OCI-LY7 (cell line): ENCODE data around the gene MYL6. TPM values are rescaled to one million over a fixed set of nuclear protein-coding genes. Genes with fewer than 3 reads are reported as not detected.

Experiments used
- BruUV-seq: library from RNA; stranded (reverse); fragments of 400-500 nt; replicated peaks from 2 replicates; lab custom pipeline; 2021; lab: Mats Ljungman, UMichigan
- CTCF ChIA-PET: fragments of 300-600 bp; sonication (Branson Sonifier 250); formaldehyde crosslinking; loops from one replicate; lab custom pipeline; 2022; ENCODE audit warnings: antibody characterized with exemption; ENCODE audit not compliant: unreplicated experiment; lab: Charles Lee
- POLR2A ChIA-PET: fragments of 300-600 bp; sonication (Branson Sonifier 250); formaldehyde crosslinking; loops from one replicate; lab custom pipeline; 2022; ENCODE audit warnings: antibody characterized with exemption; lab: Charles Lee
- DNase-seq: peaks from one replicate; pipeline ENCODE4 v3.0.0-alpha.2; 2015; ENCODE audit warnings: low spot score
- H2AFZ ChIP-seq: fragments of 200-600 bp; sonication (generic), shearing (Covaris generic); 2 replicates; pipeline ENCODE4 v1.6.1; 2014; ENCODE audit warnings: mild to moderate bottlenecking, antibody characterized with exemption, low read length, moderate library complexity
- H3K27ac ChIP-seq: fragments of 200-600 bp; sonication (generic); 2 replicates; pipeline ENCODE4 v1.5.1; 2014; ENCODE audit warnings: mixed run types, low read depth, mild to moderate bottlenecking, moderate library complexity, low read length, inconsistent platforms; ENCODE audit not compliant: poor library complexity, severe bottlenecking
- H3K36me3 ChIP-seq: fragments of 200-600 bp; sonication (generic); 2 replicates; pipeline ENCODE4 v1.6.1; 2014; ENCODE audit warnings: mild to moderate bottlenecking, antibody characterized with exemption, low read length, moderate library complexity, mixed read lengths; ENCODE audit not compliant: insufficient read depth
- H3K4me1 ChIP-seq: fragments of 200-600 bp; sonication (generic); 2 replicates; pipeline ENCODE4 v1.5.1; 2014; ENCODE audit warnings: mild to moderate bottlenecking, low read length; ENCODE audit not compliant: insufficient read depth, poor library complexity, severe bottlenecking
- H3K4me2 ChIP-seq: fragments of 200-600 bp; sonication (generic); 2 replicates; pipeline ENCODE4 v1.6.1; 2014; ENCODE audit warnings: mild to moderate bottlenecking, low read length
- H3K4me3 ChIP-seq: fragments of 200-600 bp; sonication (generic); 2 replicates; pipeline ENCODE4 v1.5.1; 2014; ENCODE audit warnings: mild to moderate bottlenecking, low read depth, low read length; ENCODE audit not compliant: poor library complexity, severe bottlenecking
- H3K79me2 ChIP-seq: fragments of 200-600 bp; sonication (generic); 2 replicates; pipeline ENCODE4 v1.6.1; 2016; ENCODE audit warnings: low read depth, mild to moderate bottlenecking, low read length, moderate library complexity, mixed read lengths; ENCODE audit not compliant: insufficient read depth
- H3K9me2 ChIP-seq: fragments of 200-600 bp; sonication (generic); 2 replicates; pipeline ENCODE4 v1.6.1; 2016; ENCODE audit warnings: mild to moderate bottlenecking, low read length, mixed read lengths; ENCODE audit not compliant: insufficient read depth
- H3K9me3 ChIP-seq: fragments of 200-600 bp; sonication (generic); 2 replicates; pipeline ENCODE4 v1.6.1; 2014; ENCODE audit warnings: mild to moderate bottlenecking, mixed run types, low read length, mixed read lengths
- H4K20me1 ChIP-seq: fragments of 200-600 bp; sonication (generic); 2 replicates; pipeline ENCODE4 v1.6.1; 2014; ENCODE audit warnings: mild to moderate bottlenecking, antibody characterized with exemption, low read length, moderate library complexity, mixed read lengths; ENCODE audit not compliant: insufficient read depth
- CTCF ChIP-seq: fragments of 200-600 bp; sonication (generic); conservative IDR thresholded peaks from 2 replicates; pipeline ENCODE4 v1.5.1; 2014; ENCODE audit warnings: mild to moderate bottlenecking, antibody characterized with exemption, low read length, moderate library complexity, mixed read lengths
- EZH2phosphoT487 ChIP-seq: fragments of 200-600 bp; sonication (generic); IDR thresholded peaks from 2 replicates; pipeline ENCODE4 v1.6.1; 2018; ENCODE audit warnings: low read depth, borderline replicate concordance, mild to moderate bottlenecking, mixed run types, antibody characterized with exemption, low read length, moderate library complexity, mixed read lengths
- intact Hi-C: fragments of 100-400 bp; cut with micrococcal nuclease; formaldehyde crosslinking; loops from one replicate; pipeline ENCODE4 v1.10.0; 2022; ENCODE audit not compliant: unreplicated experiment
- total RNA-seq, 2 experiments: library from RNA; depleted of rRNA in 1 of 2; stranded (reverse); fragments of >200 nt in 1 of 2; shearing (Covaris generic) in 1 of 2; gene quantifications; 2 replicates each; pipeline ENCODE4 v1.2.3, GENCODE V29; 2014 to 2022

Gene MYL6
- total RNA-seq, 2 experiments from 2014 or later = 468 to 574 TPM

DNA sequence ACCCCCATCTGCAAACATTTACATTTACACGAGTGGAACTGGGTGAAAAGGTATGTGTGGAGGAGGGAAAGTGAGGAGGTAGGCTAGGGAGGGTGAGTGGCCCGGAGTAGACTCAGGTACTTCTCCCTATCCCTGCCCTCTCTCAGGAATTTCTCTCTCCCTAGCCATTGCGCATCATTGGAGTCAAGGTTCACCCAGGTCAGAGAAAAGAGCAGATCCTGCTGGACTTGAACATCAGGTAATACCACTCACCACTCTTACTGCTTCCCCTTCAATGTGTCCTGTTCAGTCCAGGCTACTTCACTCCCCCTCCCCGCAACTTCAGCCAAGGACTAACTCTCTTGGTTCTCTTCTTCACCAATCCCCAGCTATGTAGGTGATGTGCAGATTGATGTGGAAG is 27.3 kb upstream of the MYL6 start:
- BruUV-seq = no TSS peak
- Histone ChIP-seq H3K4me1 (peaks cover 26% of the 10 kb centered on the region), H3K36me3 (peaks cover 58% of the 10 kb centered on the region), H3K4me3 (no peak overlapping the region), H3K79me2 (peaks cover 18% of the 10 kb centered on the region; the same call in 1 of the 2 replicates), H4K20me1 (no peaks in the 10 kb centered on the region), H2AFZ (no peak overlapping the region), H3K4me2 (no peak overlapping the region), H3K9me2 (no peaks in the 10 kb centered on the region), H3K27ac (no peak overlapping the region), H3K9me3 (0 out of 2 replicates have a peak, but pooled peaks cover 10% of the 10 kb centered on the region)
- ChIA-PET POLR2A (no interaction called here), CTCF (no interaction called here)
- intact Hi-C loops = no loop called here
- TF ChIP-seq CTCF = no peak
- TF ChIP-seq EZH2phosphoT487 = no peak
- DNase-seq = no peak

DNA sequence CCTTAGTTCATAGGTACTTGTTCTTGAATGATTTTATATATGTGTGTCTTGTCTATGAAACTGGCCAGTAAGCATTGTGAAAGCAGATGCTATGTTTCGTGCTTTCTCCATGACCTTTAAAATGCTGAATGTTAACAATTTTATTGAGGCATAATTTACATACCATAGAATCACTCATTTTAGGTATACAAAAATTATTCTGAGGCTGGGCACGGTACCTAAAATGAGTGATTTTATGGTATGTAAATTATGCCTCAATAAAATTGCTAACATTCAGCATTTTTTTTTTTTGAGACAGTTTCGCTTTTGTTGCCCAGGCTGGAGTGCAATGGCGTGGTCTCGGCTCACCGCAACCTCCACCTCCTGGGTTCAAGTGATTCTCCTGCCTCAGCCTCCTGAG is 23.3 kb upstream of the MYL6 start:
- Histone ChIP-seq H3K4me1 (peaks cover 1% of the 10 kb centered on the region), H3K9me3 (0 out of 2 replicates have a peak, but pooled peaks cover 10% of the 10 kb centered on the region), H3K9me2 (no peaks in the 10 kb centered on the region), H2AFZ (no peak overlapping the region), H3K4me3 (no peak overlapping the region), H3K4me2 (no peak overlapping the region), H3K79me2 (peaks cover under 1% of the 10 kb centered on the region; the same call in 1 of the 2 replicates), H3K36me3 (peaks cover 98% of the 10 kb centered on the region), H4K20me1 (no peaks in the 10 kb centered on the region), H3K27ac (no peak overlapping the region)
- intact Hi-C loops = no loop called here
- CTCF ChIA-PET = no interaction called here
- POLR2A ChIA-PET = no interaction called here
- TF ChIP-seq CTCF (no peak), EZH2phosphoT487 (no peak)
- BruUV-seq = no TSS peak
- no peak for DNase-seq

DNA sequence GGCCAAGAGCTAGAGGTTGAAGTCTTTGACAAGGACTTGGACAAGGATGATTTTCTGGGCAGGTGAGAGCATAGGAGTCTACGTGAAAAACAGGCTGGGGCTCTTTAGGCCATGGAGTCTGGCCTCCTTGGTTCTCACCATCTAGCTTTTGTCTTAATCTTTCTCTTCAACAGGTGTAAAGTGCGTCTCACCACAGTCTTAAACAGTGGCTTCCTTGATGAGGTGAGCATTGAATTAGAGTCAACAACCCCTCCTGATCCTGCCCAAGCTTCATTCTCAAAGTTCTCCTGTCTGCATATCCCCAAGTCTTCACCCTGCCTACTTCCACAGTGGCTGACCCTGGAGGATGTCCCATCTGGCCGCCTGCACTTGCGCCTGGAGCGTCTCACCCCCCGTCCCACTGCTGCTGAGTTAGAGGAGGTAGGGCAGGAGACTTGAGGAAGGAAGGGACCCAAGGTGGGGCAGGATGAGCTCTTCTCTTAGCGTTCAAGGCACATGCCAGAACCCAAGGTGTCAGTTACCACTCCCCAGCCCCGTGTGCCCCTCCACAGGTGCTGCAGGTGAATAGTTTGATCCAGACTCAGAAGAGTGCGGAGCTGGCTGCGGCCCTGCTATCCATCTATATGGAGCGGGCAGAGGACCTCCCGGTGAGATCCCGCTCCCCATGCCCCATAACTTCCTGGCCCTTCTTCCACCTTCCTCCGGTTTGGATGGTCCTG is 20.1 kb upstream of the MYL6 start:
- Histone ChIP-seq H3K9me3 (no peaks in the 10 kb centered on the region), H4K20me1 (no peaks in the 10 kb centered on the region), H3K4me2 (no peak overlapping the region), H3K27ac (no peak overlapping the region), H3K36me3 (peaks cover 93% of the 10 kb centered on the region), H3K79me2 (no peaks in the 10 kb centered on the region), H3K4me3 (no peak overlapping the region), H3K9me2 (no peaks in the 10 kb centered on the region), H3K4me1 (no peaks in the 10 kb centered on the region), H2AFZ (no peak overlapping the region)
- ChIA-PET CTCF (no interaction called here), POLR2A (interaction anchor here (0.6 kb wide), 2 partner anchors 13 to 524 kb away, joined by 5 to 8 read pairs; no protein-coding TSS in a partner anchor)
- TF ChIP-seq EZH2phosphoT487 = no peak
- no peak for TF ChIP-seq CTCF
- intact Hi-C loops = no loop called here
- TSS peak; percentile 43 for BruUV-seq
- DNase-seq = no peak
